Measurements from ENCODE around the gene RGS10. TPM values are rescaled to one million over a fixed set of nuclear protein-coding genes. Genes with fewer than 3 reads are reported as not detected.

RGS10 gene
- polyA plus RNA-seq, 1 donor from 2014 or later, result 42.7 TPM

DNA sequence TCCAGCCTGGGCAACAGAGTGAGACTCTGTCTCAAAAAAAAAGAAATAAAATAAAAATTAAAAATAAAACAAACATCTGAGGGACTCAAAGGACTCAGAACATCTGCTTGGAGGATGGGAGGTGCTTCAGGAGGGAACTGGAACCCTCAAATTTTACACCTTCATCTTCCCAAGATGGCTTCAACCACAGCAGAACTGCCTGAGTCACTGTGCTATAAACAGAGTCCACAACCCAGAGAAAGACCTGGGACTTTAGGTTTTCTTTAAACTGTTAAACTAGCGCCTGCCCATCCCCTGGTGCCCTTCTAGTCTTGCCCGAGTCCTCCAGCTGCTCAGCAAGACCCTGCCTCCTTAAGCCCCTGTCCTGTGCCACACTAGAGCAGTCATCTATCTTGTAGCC, 40.8 kb downstream of the RGS10 start:
- no peaks in the 10 kb centered on the region for H3K9me3 Mint-ChIP-seq
- H3K36me3 Mint-ChIP-seq, result peaks cover 10% of the 10 kb centered on the region
- H3K4me1 Mint-ChIP-seq, result peaks cover 5 to 10% (median 9%) of the 10 kb centered on the region in 3 donors
- H3K27me3 Mint-ChIP-seq, result no peaks in the 10 kb centered on the region
- peak overlapping the region in 2 of 3 donors; percentile 57 to 81 for H3K27ac Mint-ChIP-seq
- H3K4me3 Mint-ChIP-seq, result peak overlapping the region in 1 of 4 donors; percentile 79

DNA sequence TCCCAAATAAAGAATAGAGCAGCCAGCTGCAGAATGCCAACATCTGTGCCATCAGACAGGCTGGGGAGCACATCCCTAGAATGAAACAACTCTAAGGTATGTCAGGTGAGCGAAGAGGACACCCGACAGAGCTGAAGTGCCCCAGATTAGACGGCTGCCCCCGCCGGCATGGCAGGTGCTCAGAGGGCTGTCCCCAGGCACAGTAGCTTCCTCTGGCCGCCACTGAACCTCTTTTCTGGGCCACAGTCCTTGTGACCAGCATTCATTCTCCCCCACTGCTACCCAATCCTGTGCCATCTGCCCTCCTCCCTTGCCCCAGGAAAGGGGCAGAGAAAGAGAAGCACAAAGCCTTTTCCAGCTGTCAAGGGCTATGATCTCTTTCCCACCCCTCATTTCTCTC, 41.7 kb downstream of the RGS10 start:
- H3K9me3 Mint-ChIP-seq, result no peaks in the 10 kb centered on the region
- peaks cover 9% of the 10 kb centered on the region for H3K36me3 Mint-ChIP-seq
- H3K27ac Mint-ChIP-seq, result peak overlapping the region in 2 of 3 donors; percentile 47 to 63
- peaks cover 10 to 13% (median 11%) of the 10 kb centered on the region in 3 donors for H3K4me1 Mint-ChIP-seq
- H3K4me3 Mint-ChIP-seq, result no peak overlapping the region
- no peaks in the 10 kb centered on the region for H3K27me3 Mint-ChIP-seq

DNA sequence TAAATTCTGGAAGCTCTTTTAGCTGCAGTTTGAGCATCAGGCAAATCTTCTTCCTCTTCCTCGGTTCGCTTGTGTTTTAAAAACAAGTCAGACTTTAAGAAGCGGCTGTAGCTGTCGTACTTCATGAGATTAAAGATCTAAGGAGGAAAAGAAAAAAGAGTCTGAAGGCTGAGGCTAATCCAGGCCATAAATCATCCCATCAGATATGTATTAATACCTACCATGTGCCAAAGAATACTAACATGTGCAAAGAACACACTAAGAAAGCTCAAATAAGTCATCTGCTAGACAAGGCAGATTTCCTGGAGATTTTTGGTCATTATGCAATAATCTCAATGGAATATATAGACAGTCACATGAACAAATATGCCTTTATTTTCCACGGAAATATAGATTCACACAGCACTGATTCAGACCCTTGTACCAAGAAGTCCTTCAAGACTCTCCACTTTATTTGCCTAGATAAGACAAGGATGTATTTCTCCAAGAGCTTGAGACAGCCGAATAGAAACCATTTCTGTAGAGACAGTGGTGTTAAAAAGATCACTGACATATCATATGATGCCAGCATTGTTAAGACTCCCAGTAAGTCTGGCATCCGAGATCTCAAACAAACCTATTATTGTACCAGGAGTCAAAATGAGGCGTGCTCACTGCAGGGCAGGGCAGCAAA, 42.3 kb downstream of the RGS10 start:
- peaks cover 10 to 13% (median 11%) of the 10 kb centered on the region in 3 donors for H3K4me1 Mint-ChIP-seq
- H3K9me3 Mint-ChIP-seq, result no peaks in the 10 kb centered on the region
- no peak overlapping the region for H3K4me3 Mint-ChIP-seq
- H3K36me3 Mint-ChIP-seq, result peaks cover 4% of the 10 kb centered on the region
- no peaks in the 10 kb centered on the region for H3K27me3 Mint-ChIP-seq
- H3K27ac Mint-ChIP-seq, result peak overlapping the region in 1 of 3 donors; percentile 63

DNA sequence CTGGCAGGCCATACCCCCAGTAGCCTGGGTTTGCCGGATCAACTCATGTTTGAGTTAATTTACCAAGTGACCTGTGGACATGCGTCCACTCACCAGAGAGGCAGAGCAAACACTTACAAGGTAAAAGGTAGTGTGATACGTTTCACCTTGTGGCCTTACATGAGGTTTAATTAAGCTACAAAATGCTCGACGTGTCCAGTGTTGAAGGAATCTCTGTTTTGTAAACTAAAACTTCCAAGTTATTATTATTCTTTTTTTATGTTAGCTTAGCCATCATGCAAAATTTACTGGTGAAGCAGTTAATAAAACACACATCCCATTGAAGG, 42.9 kb downstream of the RGS10 start:
- Mint-ChIP-seq H3K4me3 (no peak overlapping the region), H3K36me3 (peaks cover 4% of the 10 kb centered on the region), H3K4me1 (peaks cover 10 to 13% (median 11%) of the 10 kb centered on the region in 3 donors), H3K27ac (no peak overlapping the region), H3K27me3 (no peaks in the 10 kb centered on the region), H3K9me3 (no peaks in the 10 kb centered on the region)

DNA sequence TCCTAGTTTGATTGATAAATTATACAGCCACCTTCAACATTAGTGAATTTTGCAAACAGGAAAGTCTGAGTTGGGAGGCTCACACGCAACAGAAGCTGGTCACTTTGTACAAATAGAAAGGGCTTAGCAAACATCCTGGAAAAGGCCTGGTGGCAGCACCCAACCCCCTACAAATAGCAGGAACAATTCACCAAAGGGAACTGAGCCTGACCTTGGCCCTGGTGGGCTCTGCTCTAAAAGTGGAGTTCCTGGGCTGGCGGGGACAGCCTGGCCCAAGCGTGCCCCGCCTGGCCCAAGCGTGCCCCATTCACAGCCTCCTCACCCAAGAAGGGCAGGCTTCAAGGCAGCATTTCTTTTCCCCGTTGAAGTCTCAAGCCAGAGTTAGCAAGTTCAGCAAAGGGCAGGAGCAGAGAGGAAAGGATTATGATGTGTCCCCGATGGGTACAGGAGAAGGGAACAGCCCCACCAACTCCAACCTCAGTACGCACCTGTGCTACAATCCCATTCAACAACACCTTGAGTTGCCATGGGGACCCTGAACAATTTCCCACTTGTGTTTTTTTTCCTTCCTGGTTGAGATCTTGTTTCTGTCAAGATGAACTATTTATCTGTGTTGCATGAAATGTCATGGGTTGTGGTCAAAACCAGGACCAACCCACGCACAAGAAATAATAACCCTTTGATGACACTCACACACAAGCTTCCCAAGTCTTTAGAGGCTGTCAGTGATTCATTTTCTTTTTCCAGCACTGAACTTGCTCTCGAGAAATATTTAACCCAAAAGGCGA, 43.4 kb downstream of the RGS10 start:
- H3K4me1 Mint-ChIP-seq, result peaks cover 10 to 15% (median 13%) of the 10 kb centered on the region in 3 donors
- no peak overlapping the region for H3K4me3 Mint-ChIP-seq
- H3K9me3 Mint-ChIP-seq, result no peaks in the 10 kb centered on the region
- H3K27ac Mint-ChIP-seq, result no peak overlapping the region
- no peaks in the 10 kb centered on the region for H3K27me3 Mint-ChIP-seq
- peaks cover 4% of the 10 kb centered on the region for H3K36me3 Mint-ChIP-seq

DNA sequence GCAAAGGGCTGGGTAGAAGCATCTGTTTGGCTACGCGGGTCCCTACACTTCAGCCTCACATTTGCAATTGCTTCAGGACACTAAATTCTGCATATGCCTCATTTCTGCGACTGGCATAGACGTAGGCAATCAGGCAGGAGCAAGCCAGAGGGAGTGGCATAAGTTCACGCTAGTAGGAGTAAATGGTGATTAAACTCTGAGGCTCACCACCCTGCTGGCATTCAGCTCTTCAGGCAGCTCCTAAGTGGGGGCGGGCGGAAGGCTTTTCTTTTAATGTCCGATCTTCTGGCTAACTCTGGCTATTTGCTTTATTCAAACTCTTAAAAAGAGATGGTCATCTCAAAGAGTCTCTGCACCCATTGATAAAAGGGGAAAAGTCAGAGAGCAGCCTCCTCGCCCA, 45.3 kb downstream of the RGS10 start:
- Mint-ChIP-seq H3K4me3 (no peak overlapping the region), H3K36me3 (peaks cover 4% of the 10 kb centered on the region), H3K4me1 (peaks cover 8 to 14% (median 12%) of the 10 kb centered on the region in 3 donors)

DNA sequence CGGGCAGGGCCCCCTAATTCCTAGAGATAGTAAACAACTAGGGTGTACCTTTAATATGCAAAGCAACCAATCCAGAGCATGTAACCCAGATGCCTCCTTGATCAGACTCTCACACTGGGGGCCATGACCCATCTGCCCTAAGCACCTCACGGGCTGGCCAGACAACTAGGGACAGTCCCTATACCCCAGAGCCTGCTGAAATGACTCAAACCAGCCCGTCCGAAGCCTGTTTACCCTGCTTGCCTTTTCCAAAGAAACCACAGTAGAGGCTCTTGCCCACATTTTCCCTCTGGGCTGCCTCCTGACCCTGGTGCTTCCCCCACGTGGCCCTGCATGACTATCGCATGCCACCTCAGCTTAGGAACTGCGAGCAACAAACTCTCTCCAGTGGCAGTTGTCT, 46.2 kb downstream of the RGS10 start:
- peak overlapping the region in 1 of 3 donors; percentile 47 for H3K27ac Mint-ChIP-seq

More for the DNA sequence above, 45.3 kb downstream of the RGS10 start:
- Mint-ChIP-seq H3K27ac (no peak overlapping the region), H3K9me3 (no peaks in the 10 kb centered on the region), H3K27me3 (no peaks in the 10 kb centered on the region)

DNA sequence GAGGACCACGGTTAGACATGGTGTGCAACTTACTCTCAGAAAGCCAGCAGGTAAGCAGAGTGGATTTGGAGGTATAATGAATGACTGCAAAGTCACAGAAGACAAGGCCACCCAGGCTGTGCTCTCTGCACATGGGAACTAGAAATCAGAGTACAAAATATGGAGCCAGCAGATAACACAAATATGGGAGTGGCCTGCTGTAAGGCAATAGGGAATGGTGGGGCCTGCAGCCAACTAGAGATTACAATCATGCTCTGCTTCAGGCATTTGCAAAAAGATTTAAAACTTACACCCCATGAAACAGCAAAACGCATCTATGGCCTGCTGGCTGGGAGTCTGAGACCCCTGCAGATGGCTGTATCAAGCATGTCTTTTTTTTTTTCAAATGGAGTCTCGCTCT, 47.0 kb downstream of the RGS10 start:
- no peak overlapping the region for H3K4me3 Mint-ChIP-seq
- H3K9me3 Mint-ChIP-seq, result no peaks in the 10 kb centered on the region
- H3K27ac Mint-ChIP-seq, result peak overlapping the region in 1 of 3 donors; percentile 50
- no peaks in the 10 kb centered on the region for H3K27me3 Mint-ChIP-seq
- peaks cover 2% of the 10 kb centered on the region for H3K36me3 Mint-ChIP-seq
- H3K4me1 Mint-ChIP-seq, result peaks cover 4 to 10% (median 8%) of the 10 kb centered on the region in 3 donors

More for the DNA sequence above, 46.2 kb downstream of the RGS10 start:
- Mint-ChIP-seq H3K27me3 (no peaks in the 10 kb centered on the region), H3K4me1 (peaks cover 4 to 10% (median 8%) of the 10 kb centered on the region in 3 donors), H3K4me3 (no peak overlapping the region), H3K9me3 (no peaks in the 10 kb centered on the region), H3K36me3 (peaks cover 2% of the 10 kb centered on the region)

DNA sequence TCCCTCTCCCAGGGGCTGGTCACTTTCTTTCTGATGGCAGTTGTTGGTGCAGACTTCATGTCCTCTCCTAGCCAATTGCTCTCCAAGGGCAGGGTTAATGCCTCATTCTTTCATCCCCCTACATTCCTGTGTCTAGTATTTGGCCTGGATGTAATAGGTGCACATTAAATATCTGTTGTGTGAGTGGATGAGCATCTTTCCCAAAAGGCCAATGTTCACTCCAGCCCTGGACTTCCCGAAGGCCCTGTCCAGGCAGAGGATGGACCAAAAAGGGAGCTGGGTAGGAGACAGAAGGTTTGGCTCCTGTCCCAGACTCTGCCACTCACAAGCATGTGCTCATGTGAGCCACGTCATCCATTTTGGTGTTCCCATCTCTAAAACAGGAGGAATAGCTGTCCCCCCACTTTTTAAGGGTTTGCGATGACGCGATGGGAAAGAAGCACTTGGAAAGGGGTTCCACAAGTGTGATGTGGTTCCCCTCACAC, 47.5 kb downstream of the RGS10 start:
- Mint-ChIP-seq H3K27ac (peak overlapping the region in 1 of 3 donors; percentile 50), H3K27me3 (no peaks in the 10 kb centered on the region), H3K4me1 (peaks cover 4 to 10% (median 9%) of the 10 kb centered on the region in 3 donors), H3K36me3 (peaks cover 2% of the 10 kb centered on the region), H3K4me3 (no peak overlapping the region), H3K9me3 (no peaks in the 10 kb centered on the region)

DNA sequence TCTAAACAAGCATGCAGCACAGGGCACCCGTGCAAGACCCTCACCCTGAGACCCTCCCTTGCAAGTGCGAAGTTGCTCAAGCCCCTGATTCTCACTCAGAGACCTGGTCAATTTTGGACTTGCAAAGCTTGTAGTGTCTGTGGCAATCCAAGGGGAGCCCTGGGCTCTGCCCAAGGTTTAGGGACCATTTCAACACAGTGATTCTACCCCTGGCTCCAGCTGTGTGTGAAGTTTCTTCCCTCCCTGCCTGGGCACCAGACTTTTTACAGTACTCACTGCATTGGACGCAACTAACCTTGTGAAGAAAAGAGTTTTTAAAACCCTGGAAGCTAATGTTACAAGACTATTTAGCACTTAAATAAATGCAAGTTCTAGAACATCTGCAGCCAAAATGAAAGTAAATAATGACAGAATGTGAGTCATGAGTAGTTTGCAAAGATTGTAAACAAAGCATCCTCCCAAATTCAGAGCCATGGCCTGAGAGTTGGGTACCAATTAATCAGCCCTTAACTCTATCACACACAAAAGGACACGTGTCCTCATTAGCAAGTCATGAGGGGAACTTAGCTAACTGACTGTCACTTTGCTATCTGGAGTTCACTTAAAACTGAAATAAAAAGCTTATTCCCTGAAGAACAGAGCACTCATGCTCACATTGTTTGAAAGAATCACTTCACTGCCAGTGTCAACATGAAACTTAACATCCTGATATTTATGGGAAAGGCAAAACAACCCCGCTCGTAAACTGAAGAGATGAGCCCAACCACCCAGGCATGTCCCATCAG, 48.1 kb downstream of the RGS10 start:
- peaks cover 4 to 12% (median 10%) of the 10 kb centered on the region in 3 donors for H3K4me1 Mint-ChIP-seq
- no peaks in the 10 kb centered on the region for H3K9me3 Mint-ChIP-seq
- H3K27me3 Mint-ChIP-seq, result no peaks in the 10 kb centered on the region
- no peak overlapping the region for H3K4me3 Mint-ChIP-seq
- H3K27ac Mint-ChIP-seq, result peak overlapping the region in 1 of 3 donors; percentile 15
- peaks cover 2% of the 10 kb centered on the region for H3K36me3 Mint-ChIP-seq

DNA sequence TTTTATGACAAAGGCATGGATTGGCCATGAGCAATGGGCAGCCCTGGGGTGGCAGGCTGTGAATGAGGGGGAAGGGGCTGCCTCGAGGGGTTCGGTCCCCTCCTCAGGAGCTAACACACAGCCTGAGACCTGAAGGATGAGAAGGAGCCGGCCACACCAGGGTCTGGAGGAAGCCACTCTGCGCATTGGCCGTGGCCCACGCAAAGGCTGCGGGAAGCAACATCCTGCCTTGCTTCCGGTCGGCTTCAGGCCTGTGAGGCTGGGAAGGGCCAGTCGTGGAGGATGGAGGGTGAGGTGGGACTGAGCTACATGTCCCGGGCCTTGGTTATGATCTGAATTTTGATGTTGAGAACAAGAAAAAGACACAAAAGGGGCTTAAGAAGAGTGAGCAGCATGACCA, 49.4 kb downstream of the RGS10 start:
- Mint-ChIP-seq H3K4me3 (peak overlapping the region in 1 of 4 donors; percentile 68), H3K4me1 (peaks cover 5 to 13% (median 12%) of the 10 kb centered on the region in 3 donors), H3K27me3 (no peaks in the 10 kb centered on the region), H3K27ac (no peak overlapping the region), H3K36me3 (no peaks in the 10 kb centered on the region), H3K9me3 (no peaks in the 10 kb centered on the region)

DNA sequence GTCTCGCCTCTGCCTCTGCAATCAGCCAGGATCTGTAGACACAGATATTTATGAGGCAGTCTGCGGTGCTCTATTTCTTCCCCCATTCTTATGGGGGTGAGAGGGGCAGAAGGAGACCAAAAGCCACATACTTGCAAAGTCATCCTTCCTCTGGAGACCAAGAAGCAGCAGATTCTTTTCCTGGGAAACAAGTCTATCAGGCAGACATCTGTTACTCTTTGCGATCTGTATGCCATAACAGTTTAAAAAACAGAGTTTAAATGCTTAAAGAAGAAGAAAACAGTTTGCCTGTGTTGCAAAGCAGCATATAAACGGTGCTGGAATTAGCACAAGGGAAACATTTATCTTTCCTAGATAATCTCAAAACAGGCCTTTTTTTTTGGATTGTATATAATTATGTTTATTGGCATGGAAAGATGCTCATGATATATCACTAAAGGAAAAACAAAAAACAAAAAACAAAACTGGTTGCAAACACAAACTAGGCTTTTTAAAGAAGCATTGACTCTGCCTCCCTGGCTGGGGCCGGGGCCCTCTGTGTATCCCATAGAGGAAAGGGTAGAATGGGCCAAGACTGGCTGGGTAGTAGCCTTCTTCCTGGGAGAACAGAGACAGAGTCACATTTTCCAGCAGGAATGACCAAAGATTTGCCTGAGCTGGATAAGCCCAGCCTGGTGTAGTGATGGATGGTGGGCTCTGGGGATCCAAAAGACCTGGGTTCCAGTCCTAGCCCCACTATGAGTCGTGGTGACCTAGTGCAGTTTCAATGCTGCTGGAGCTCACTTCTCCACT, 50.4 kb downstream of the RGS10 start:
- Mint-ChIP-seq H3K9me3 (no peaks in the 10 kb centered on the region), H3K27ac (no peak overlapping the region), H3K36me3 (no peaks in the 10 kb centered on the region), H3K27me3 (no peaks in the 10 kb centered on the region), H3K4me3 (no peak overlapping the region), H3K4me1 (peaks cover 5 to 13% (median 12%) of the 10 kb centered on the region in 3 donors)

DNA sequence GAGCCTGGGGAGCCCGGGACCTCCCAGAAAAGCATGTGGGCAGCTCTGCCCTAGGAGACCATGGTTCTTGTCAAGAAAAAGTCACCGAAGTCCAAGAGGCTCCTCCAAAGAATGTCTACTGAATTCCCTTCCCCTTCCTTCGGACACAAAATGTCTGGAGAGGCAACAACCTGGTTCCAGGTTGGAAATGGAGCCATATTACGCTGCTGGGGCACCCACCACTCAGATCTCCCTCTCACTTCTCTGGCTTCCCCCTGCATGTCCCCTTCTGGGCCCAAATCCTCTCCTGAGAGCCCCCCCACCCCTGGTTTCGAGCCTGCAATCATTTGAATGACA, 52.6 kb downstream of the RGS10 start:
- Mint-ChIP-seq H3K4me3 (peak overlapping the region in 3 of 4 donors; percentile 87 to 92 (median 88)), H3K27ac (no peak overlapping the region), H3K27me3 (no peaks in the 10 kb centered on the region), H3K4me1 (peaks cover 5 to 10% (median 6%) of the 10 kb centered on the region in 3 donors), H3K36me3 (no peaks in the 10 kb centered on the region), H3K9me3 (no peaks in the 10 kb centered on the region)

DNA sequence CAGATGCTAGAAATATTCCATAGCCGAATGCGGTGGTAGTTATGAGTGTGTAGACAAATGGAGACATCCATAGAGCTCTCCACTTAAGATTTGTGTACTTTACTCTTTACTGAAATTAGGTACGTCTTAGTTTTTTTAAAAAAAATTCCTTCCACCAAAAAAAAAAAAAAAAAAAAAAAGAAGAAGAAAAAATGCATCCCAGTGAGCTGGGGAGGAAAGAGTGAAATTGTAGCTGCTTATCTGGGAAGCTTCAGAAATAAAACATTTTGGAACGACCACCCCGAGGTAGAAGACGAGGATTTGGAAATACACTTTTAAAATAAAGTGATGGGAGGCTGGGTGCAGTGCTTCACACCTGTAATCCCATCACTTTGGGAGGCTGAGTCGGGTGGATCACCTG, 53.8 kb downstream of the RGS10 start:
- H3K36me3 Mint-ChIP-seq, result no peaks in the 10 kb centered on the region
- H3K9me3 Mint-ChIP-seq, result no peaks in the 10 kb centered on the region
- H3K27ac Mint-ChIP-seq, result peak overlapping the region in 1 of 3 donors; percentile 62
- peak overlapping the region in 2 of 4 donors; percentile 12 to 92 for H3K4me3 Mint-ChIP-seq
- no peaks in the 10 kb centered on the region for H3K27me3 Mint-ChIP-seq
- peaks cover 2 to 6% (median 5%) of the 10 kb centered on the region in 3 donors for H3K4me1 Mint-ChIP-seq
